NCI-H1436 treated with DMSO at 0.1 percent for 48 hours (cell line): ENCODE measurements around the gene TSACC.

Experiments
- DNase-seq: peaks from one replicate; lab custom pipeline; 2025; lab: John Stamatoyannopoulos, UW

Gene TSACC

DNA sequence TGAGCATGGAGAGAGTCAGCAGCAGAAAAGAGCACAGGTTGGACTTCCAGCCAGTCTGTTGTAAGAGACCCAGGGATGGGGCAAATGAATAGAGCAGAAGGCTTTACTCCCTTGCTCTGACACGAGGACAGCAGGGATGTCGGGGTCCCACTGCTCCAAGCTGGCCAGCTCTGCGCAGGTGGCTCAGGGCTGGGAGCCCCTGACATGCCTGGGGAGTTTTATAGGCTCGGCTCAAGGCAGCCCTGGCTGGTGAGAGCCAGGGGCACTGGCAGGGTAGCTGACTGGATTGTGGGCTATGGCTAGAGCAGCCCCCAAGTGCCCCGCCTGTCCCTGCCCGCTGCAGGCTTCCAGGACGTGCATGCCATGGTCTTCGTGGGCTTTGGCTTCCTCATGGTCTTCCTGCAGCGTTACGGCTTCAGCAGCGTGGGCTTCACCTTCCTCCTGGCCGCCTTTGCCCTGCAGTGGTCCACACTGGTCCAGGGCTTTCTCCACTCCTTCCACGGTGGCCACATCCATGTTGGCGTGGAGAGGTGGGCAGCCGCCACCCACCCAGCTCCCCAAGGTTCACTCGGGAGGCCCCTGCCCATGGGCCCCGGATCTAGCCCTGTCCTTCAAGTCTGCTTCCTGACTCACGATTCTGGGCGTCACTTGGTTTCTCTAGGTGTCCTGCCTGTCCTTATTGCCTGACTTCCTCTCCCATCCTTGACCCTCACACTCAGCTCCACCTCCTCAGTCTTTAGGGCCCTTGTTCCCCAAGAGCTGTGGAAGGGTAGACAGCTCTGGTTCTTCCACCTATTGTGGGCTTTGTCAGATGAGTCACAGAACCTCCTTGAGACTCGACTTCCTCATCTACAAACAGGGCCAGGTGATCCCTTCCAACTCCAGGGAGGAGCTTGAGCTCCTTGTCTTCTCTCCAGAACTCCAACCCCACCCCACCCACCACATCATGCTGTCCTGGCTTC lies 38.9 kb downstream of the TSACC start:
- no peak for DNase-seq

DNA sequence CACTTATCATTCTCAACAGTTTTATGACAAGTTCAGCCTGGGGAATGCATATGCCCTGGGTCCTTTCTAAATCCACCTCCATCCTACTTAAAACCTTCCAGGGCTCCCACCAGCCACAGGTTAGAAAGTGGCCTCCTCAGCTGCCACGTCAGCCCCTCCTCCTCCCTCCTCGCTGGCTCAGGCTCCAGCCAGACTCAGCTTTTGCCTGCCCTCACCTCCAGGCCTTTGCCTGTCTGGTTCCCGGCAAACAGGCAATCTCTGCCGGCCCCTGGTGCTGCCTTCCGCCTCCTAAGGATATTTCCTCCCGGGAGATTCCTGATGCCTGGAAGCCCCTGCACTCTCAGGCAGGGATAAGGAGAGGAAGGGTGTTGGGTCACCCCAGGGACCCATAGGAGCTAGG lies 40.2 kb downstream of the TSACC start:
- no peak for DNase-seq

DNA sequence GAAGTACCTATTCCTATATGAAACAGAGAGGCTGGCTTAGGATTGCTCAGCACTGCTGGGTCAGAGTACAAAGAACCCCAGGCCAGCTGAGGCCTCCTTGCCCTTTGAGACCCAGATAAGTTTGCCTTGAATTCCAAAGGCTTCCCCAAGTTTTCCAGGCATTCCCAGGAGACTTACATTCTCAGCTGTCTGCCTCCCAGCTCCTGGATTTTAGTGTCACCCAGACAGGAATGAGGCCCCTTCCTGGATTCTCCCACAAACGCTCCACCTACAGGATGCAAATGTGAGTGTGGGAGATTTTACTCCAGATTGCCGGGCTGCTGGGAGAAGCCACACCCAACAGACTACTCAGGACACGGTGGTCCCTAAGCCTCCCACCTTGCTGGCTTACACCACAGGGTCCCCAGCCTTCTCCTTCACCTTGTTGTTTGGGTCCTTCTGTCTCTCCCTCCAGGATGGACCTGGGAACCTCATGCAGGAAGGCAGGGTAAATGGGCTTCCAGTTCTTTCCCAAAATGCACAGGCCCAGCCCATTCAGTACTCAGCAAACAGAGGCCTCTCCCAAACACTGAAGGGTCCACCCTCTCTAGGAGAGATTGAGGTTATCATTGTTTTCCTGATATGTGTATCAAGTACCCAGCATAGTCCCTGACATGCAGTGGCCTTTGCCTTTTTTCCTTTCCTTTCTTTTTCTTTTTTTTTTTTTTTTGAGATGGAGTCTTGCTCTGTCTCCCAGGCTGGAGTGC lies 41.3 kb downstream of the TSACC start:
- DNase-seq, result no peak

DNA sequence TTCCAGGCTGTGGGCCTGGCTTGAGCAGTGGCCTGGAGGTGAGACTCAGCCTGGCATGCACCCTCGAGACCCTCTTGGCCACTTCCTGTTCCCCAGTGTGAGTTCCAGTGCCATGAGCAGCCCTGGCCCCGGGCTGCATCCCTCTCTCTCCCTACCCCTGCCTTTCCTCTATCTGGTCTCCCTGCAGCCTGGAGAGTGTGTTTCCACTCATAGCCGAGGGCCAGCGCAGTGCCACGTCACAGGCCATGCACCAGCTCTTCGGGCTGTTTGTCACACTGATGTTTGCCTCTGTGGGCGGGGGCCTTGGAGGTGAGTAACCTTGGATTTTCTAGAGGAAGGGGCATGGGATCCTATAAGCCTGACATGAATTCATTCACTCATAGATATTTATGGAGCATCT lies 44.2 kb downstream of the TSACC start:
- no peak for DNase-seq

DNA sequence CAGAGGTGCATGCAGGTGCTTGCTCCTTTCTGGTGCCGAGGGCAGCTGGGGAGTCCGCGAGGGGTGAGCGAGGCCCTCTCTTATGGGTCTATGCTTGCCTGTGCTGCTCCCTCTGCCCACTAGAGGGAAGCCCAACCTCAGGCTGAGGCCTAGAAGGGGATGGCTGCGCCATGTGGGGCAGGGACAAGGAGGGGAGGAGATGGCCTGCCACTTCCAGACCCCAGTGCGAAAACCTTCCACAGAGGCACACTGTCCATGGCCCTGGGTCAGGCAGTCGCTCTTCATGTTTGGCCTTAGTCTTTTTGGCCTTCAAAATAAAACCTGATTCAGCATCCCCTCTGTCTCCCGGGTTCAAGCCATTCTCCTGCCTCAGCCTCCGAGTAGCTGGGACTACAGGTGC lies 44.7 kb downstream of the TSACC start:
- no peak for DNase-seq

DNA sequence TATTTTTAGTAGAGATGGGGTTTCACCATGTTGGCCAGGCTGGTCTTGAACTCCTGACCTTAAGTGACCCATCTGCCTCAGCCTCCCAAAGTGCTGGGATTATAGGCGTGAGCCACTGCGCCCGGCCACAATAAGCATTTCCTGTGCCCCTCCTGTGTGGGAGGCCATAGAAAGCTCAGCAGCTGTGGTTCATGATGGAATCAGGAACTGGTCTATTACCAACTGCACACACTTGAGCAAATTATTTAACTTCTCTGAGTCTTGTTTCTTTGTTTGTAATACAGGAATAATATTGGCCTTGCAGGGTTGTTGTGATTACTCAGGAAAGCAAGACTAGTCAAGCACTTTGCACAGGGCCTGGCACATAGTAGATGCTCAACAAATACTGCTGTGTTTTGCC lies 45.7 kb downstream of the TSACC start:
- no peak for DNase-seq

DNA sequence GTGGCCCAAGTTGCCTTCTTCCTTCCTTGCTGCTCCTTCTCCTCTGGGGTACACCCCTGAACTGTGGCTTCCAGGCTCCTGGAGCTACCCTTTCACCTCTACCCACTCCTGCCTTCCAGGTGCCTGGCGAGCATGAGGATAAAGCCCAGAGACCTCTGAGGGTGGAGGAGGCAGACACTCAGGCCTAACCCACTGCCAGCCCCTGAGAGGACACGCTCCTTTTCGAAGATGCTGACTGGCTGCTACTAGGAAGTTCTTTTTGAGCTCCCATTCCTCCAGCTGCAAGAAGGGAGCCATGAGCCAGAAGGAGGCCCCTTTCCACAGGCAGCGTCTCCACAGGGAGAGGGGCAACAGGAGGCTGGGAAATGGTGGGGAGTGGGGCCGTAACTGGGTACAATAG lies 46.3 kb downstream of the TSACC start:
- DNase-seq, result no peak

DNA sequence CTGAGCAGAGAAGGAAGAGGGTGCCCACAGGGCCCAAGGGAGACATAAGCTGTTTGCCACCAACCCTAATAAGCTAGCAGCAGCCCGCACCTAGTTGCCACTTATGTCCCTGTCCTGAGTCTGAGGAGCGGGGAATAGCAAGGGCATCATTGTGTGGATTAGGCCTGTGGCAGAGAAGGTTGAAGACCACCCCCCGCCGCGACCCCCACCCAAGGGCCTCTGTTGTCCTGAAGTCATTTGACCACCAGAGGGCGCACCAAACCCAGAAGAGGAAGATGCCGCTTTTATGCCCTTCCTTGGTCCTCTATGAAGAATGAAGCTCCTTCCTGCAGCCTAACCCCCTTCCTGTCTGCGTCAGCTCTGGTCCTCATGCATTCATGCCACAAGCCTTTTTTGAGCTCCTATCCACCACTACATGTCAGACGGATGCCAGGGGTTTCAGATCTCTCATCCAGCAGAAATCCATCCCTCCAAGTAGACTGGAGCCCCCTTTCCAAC lies 47.3 kb downstream of the TSACC start:
- no peak for DNase-seq

DNA sequence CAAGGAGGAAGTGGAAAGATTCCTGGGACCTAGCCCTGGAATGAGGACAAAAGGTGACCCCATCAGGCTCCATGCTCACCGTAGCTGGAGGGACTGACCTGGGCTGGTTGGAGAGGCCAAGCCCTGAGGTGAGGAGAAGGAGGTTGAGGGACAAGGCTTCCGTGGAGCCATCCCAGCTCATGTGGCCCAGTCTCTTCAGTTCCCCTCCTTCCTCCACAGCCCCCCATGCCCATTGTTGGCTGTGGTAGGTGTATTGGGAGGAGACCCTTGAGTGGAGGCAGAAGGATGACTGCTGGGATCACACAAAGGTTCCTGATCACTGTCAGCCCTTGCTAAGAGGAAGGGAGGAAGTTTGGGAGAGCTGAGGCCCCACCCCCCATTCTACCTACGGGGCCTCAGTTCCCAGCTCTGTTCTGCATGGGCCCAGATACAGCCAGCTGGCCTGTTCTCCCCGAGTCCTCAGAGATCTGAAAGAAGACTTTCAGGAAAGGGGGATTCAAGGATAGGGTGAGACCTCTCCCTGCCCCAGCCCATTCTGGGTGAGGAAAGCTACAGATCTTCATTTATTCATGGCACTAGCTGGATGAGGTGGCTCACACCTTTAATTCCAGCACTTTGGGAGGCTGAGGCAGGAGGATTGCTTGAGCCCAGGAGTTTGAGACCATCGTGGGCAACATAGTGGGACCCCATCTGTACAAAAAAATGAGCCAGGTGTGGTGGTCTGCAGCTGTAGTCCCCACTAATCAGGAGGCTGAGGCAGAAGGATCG lies 48.0 kb downstream of the TSACC start:
- DNase-seq, result no peak

DNA sequence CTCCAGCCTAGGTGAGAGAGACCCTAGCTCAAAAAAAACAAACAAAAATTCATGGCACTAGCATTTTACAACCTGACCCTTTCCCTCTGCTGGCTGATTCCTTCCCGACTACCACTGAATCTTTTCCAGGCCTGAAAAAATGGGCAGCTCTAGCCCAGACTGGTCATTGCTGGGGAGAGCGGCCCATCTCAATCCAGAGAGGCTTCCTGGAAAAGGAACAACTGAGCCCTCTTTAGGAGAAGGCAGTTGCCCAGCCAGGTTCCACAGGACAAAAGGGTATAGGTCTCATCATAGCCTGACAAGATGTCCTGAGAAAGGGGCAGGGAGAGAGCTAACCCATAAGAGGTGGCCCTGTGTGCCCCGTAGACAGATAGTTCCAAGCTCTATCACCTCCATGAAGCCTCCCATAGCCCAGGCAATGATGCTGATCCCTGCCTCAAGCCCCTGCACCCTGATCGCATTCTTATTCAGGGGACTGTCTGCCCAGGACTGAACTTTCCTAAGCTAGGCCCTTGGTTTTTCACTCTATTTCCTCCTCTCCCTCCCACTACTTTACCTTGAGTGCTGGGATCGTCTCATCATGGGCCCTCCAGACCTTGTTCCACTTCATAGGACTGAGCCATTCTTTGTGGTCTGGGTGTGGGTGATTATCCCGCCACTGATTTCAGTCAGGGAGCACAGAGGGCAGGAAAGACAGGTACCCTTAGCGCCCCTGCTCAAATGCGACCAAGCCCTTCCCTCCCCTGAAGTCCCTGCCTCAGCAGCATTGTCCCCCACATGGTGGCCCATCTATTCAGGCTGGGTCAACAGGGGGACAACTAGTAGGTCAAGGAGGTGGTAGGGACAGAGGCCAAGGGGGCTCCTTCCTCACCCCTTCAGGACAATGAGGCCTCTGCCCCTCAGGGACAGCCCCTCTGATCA lies 48.9 kb downstream of the TSACC start:
- DNase-seq, result no peak

DNA sequence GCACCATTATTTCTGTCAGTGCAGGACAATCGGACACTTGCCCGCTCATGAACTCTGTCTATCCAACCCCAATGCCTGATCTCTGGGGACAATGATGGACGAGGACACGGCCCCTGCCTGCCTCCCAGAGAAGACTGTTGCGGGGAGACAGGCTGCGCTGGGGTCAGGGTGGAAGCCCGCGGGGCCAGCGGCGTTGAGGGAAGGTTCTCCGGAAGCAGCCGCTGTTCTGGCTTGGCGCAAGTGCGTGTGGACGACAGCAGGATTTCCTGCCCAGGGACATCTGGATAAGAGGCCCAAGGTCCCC lies 49.5 kb downstream of the TSACC start:
- DNase-seq, result no peak

DNA sequence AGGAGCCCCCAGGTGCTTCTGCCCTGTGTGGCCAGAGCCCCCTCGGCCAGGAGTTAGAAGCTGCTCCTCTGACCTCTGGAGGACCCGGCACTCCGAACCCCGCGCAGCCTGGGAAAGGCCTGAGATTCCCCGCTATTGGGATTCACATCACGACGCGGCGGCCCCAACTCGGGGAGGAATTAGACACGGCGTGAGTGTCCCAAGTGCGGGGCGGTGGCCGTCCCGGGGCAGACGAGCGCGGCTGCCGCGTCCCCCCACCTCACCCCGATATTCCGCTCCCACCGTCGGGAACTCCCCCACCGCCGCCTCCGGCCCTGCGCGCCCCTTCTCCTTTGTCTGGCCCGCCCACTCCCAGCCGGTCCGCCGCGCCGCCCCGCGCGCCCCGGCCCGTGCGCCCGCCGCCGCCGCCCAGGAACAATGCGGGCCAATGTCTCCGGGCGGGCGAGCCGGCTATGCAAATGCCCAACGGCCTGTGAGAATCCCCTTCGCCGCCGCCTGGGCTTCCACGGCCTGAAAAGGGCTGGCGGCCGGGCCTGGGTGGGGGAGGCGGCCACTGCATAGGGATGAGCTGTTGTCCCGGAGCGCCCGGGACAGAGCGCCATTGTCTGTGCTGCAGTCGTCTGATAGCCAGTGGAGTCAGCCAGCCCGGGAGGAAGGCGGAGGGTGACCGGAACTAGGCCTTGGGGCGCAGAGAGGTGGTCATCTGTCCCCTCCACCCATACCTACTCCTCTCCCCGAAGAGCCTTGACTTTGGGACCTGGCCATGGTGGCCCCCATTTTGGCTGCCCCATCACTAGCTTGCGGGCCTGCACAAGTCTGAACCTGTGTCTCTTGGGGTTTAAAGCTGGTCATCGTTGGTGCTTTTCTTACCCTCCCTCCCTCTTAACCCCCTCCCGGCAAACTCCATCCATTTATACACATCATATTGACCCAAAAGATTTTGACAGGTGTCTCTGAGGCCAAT lies 50.1 kb downstream of the TSACC start:
- DNase-seq, result no peak

DNA sequence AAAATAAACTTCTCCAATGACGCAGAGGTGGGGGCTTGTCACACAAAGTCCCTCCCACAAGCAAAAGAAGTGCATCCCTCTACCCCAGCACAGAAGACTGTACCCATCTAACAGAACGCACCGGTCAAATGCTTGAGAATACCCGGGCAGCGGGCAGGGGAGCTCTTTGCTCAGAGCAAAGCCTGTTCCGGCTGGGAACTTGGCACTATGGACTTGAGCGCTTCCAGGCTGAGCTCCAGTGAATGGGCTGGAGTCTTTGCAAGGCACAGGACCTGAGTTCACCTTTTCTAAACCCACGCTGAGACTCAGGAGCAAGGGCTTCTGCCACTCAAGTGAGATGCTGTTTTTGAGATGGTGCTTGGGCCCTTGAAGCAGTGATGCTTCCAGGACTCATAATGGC lies 51.0 kb downstream of the TSACC start:
- DNase-seq, result no peak

DNA sequence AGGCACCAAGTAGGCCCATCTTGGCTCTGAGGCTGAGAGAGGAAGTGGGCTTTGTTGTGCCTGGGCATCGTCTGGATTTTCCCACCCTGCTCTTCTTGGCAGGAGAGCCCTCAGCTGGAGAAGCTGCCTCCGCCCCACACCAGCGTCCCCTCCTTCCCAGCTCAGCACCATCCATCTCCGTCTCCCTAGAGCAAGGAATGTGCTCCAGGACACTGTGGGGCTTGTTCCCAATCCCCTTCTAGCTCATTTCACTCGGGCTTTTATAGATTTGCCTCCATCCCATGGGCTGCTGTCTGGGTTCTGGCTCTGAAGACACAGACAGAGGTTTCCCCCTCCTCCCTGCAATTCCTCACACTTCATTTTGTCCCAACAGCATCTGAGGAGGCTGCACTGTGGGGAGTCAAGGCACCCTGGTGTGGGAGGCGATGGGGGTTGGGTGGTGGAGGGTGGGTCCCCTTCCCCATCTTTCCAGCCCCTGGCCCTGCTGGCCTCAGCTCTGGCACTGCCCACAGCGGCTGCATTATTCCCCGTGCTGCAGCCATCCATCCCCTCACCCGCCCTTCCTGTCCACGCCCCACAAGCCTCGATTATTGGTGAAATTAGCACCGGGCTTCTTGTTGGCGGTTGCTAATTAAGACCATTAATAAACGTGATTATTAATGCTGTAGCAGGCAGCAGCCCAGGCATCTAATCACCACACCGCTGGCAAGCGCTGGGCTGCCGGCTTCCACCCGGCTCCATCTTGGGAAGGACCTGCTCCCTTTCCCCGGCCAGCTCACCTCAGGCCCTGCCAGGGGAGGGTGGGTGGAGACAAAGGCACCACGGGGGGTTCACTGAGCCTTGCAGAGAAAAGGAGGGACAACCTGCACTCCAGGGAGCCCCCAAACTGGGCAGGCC lies 52.4 kb downstream of the TSACC start:
- no peak for DNase-seq

DNA sequence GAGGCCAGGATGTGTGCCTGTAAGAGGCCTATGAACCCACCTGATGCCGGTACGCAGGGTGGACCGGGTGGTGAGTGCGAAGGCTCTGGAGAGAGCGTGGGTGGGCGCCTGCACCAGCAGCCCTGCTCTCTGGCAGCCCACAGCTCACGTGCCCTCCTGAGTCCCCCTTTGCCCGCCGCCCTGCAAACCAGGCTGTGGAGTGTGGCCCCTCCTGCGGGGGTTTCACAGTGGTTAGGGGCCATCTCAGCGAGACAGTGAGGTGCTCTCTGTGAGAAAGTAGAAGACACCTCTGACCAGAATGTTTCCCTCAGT lies 53.0 kb downstream of the TSACC start:
- DNase-seq, result no peak

DNA sequence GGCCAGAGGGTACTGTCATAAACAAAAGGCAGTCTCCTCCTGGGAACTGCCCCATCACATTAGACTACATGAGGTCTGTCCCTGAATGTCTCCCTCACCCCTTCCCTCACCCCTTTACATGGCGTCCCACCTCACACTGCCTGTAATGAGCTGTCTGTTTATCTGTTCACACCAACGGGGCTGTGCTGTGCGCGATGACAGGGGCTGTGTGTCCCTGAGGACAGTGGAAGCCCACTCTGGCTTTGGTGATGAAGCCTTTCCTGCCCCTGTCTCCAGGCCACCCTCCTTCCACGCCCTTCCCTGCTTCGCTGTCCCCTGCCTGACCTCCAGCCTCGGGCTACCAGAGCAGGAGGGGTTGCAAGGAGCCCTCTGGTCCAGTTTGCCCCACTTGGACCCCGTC lies 53.4 kb downstream of the TSACC start:
- no peak for DNase-seq

DNA sequence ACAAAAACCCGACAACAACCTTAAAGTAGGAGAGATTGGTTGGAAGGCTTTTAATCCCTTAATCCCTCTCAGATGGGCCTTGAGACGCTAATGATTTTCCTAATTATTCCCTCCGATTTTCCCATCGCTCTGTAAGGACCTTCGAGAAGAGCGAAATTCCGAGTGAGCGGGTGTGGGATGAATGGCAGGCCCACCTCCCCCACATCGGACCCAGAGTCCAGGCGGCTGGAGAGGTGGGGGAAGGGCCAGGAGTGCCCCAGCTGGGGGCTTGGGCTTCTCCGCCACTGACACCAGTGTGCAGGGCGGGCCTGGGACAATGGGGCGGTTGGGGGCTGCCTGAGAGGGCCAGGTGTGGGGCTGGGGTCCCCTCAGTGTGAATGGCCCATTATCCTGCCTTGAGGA lies 54.1 kb downstream of the TSACC start:
- DNase-seq, result no peak

DNA sequence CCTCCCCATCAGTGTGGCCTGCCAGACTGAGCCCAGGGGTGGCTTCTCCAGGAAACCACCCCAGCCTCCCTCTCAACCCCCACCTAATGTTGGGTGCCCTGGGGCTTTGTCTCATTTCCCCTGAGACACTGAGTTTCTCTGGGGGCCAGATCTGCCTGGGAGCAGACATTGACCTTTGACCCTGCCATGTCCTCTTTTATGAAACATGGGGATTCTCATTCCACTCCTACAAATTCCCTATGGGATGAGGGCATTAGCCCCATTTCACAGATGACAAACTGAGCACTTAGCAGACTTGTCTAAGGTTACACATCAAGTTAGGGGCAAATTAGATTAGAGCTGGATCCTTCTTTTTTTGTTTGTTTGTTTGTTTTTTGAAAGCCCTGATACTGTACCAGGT lies 54.8 kb downstream of the TSACC start:
- DNase-seq, result no peak

DNA sequence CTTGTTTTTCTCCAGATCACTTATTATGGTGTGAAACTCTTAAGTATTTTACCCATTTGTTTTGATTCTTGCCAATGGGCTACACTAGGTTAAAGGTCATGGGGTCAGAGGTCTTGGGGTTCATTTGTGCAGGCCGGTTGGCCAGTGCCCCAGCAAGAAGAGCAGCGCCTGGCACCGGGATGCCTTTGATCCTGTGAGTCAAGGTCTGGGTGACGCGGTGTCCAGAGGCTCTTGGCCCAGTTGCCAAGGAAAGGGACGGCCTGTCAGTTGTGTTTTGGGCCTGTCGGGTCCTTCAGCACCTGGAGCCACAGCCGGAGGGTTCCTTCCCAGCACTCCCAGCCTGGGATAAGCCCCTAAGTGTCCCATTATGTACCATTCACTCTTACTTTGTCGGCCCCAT lies 55.8 kb downstream of the TSACC start:
- no peak for DNase-seq
